HEK293 (cell line): ENCODE measurements around the gene GMPPA.

Experiments
- CTCF ChIA-PET: fragments of 350-600 bp; formaldehyde crosslinking; extraction: SDS; loops from one replicate; lab custom pipeline; 2021; ENCODE audit warnings: antibody characterized with exemption; lab: Yijun Ruan, JAX
- POLR2A ChIA-PET: fragments of 300-600 bp; formaldehyde crosslinking; extraction: SDS; loops from one replicate; lab custom pipeline; 2020; ENCODE audit warnings: antibody characterized with exemption, inconsistent platforms; lab: Yijun Ruan, JAX
- H3K27ac ChIP-seq: fragments of 200-500 bp; sonication (Bioruptor generic); 2 replicates; pipeline ENCODE4 v1.5.1; 2014; ENCODE audit warnings: low read depth, low read length, control low read depth, inconsistent platforms; ENCODE audit errors: extremely low read depth
- H3K36me3 ChIP-seq, 2 experiments: fragments of 200-500 bp in 1 of 2; sonication (Bioruptor generic) in 1 of 2; 1 replicate in 1 of 2; 2 replicates in 1 of 2; pipeline ENCODE4 v1.5.1; 2014 to 2017; ENCODE audit warnings: inconsistent platforms in 2 of 2, low read length in 2 of 2; ENCODE audit not compliant: control insufficient read depth in 2 of 2, insufficient read depth in 1 of 2
- H3K4me1 ChIP-seq: fragments of 200-500 bp; sonication (Bioruptor generic); 2 replicates; pipeline ENCODE4 v1.5.1; 2014; ENCODE audit warnings: mild to moderate bottlenecking, low read length, inconsistent platforms; ENCODE audit not compliant: control insufficient read depth, insufficient read depth
- H3K4me3 ChIP-seq: 2 replicates; pipeline ENCODE4 v1.5.1; 2011; ENCODE audit warnings: low read depth, mild to moderate bottlenecking, control low read depth, low read length, moderate library complexity
- H3K9me3 ChIP-seq: fragments of 200-500 bp; sonication (Bioruptor generic); 2 replicates; pipeline ENCODE4 v1.5.1; 2014; ENCODE audit warnings: low read depth, low read length, inconsistent platforms; ENCODE audit not compliant: control insufficient read depth, insufficient read depth
- BCL11B ChIP-seq: fragments of 450-650 bp; formaldehyde crosslinking; IDR thresholded peaks from 2 replicates; pipeline ENCODE4 v1.5.1; 2016; ENCODE audit warnings: low read depth, missing biosample characterization, missing genetic modification characterization
- ELK4 ChIP-seq: IDR thresholded peaks from 2 replicates; pipeline ENCODE4 v1.6.1; 2011; ENCODE audit warnings: mild to moderate bottlenecking, low read depth, low read length, borderline replicate concordance
- FEZF1 ChIP-seq: fragments of 450-650 bp; formaldehyde crosslinking; IDR thresholded peaks from 2 replicates; pipeline ENCODE4 v1.5.1; 2016; ENCODE audit warnings: missing biosample characterization, missing genetic modification characterization
- GLIS2 ChIP-seq: fragments of 450-650 bp; formaldehyde crosslinking; IDR thresholded peaks from 2 replicates; pipeline ENCODE4 v1.5.1; 2016; ENCODE audit warnings: missing biosample characterization, missing genetic modification characterization
- KLF17 ChIP-seq: fragments of 450-650 bp; formaldehyde crosslinking; IDR thresholded peaks from 2 replicates; pipeline ENCODE4 v1.5.1; 2016; ENCODE audit warnings: missing biosample characterization, missing genetic modification characterization
- OSR2 ChIP-seq: fragments of 450-650 bp; formaldehyde crosslinking; IDR thresholded peaks from 2 replicates; pipeline ENCODE4 v1.5.1; 2016; ENCODE audit warnings: missing biosample characterization, missing genetic modification characterization
- PATZ1 ChIP-seq: fragments of 450-650 bp; formaldehyde crosslinking; IDR thresholded peaks from 2 replicates; pipeline ENCODE4 v1.5.1; 2016; ENCODE audit warnings: missing biosample characterization, missing genetic modification characterization
- REPIN1 ChIP-seq: fragments of 450-650 bp; formaldehyde crosslinking; IDR thresholded peaks from 2 replicates; pipeline ENCODE4 v1.5.1; 2017; ENCODE audit warnings: missing biosample characterization, missing genetic modification characterization, low read depth
- SP7 ChIP-seq: fragments of 450-650 bp; formaldehyde crosslinking; IDR thresholded peaks from 2 replicates; pipeline ENCODE4 v1.5.1; 2016; ENCODE audit warnings: missing biosample characterization, missing genetic modification characterization
- ZBTB6 ChIP-seq: fragments of 450-650 bp; formaldehyde crosslinking; IDR thresholded peaks from 2 replicates; pipeline ENCODE4 v1.5.1; 2017; ENCODE audit warnings: missing biosample characterization, missing genetic modification characterization
- ZFHX2 ChIP-seq: fragments of 450-650 bp; formaldehyde crosslinking; conservative IDR thresholded peaks from 2 replicates; pipeline ENCODE4 v1.5.1; 2016; ENCODE audit warnings: missing biosample characterization, missing genetic modification characterization
- ZIC2 ChIP-seq: fragments of 450-650 bp; formaldehyde crosslinking; IDR thresholded peaks from 2 replicates; pipeline ENCODE4 v1.5.1; 2016; ENCODE audit warnings: missing biosample characterization, missing genetic modification characterization
- ZNF354C ChIP-seq: fragments of 450-650 bp; formaldehyde crosslinking; IDR thresholded peaks from 2 replicates; pipeline ENCODE4 v1.5.1; 2016; ENCODE audit warnings: missing biosample characterization, missing genetic modification characterization, low read depth, borderline replicate concordance
- ZNF398 ChIP-seq: fragments of 450-650 bp; formaldehyde crosslinking; IDR thresholded peaks from 2 replicates; pipeline ENCODE4 v1.5.1; 2017; ENCODE audit warnings: missing biosample characterization, missing genetic modification characterization
- ZNF544 ChIP-seq: fragments of 450-650 bp; formaldehyde crosslinking; IDR thresholded peaks from 2 replicates; pipeline ENCODE4 v1.5.0; 2017; ENCODE audit warnings: missing biosample characterization, missing genetic modification characterization
- ZNF548 ChIP-seq: fragments of 450-650 bp; formaldehyde crosslinking; IDR thresholded peaks from 2 replicates; pipeline ENCODE4 v1.5.1; 2016; ENCODE audit warnings: missing biosample characterization, missing genetic modification characterization
- ZNF571 ChIP-seq: fragments of 450-650 bp; formaldehyde crosslinking; IDR thresholded peaks from 2 replicates; pipeline ENCODE4 v1.5.0; 2017; ENCODE audit warnings: missing biosample characterization, missing genetic modification characterization
- ZNF596 ChIP-seq: fragments of 450-650 bp; IDR thresholded peaks from 2 replicates; pipeline ENCODE4 v1.5.0; 2018; ENCODE audit warnings: missing biosample characterization, mild to moderate bottlenecking, missing genetic modification characterization, moderate library complexity
- ZNF600 ChIP-seq: fragments of 450-650 bp; formaldehyde crosslinking; IDR thresholded peaks from 2 replicates; pipeline ENCODE4 v1.5.1; 2016; ENCODE audit warnings: missing biosample characterization, missing genetic modification characterization
- ZNF692 ChIP-seq: fragments of 450-650 bp; formaldehyde crosslinking; IDR thresholded peaks from 2 replicates; pipeline ENCODE4 v1.5.1; 2016; ENCODE audit warnings: missing biosample characterization, missing genetic modification characterization
- ZNF768 ChIP-seq: fragments of 450-650 bp; formaldehyde crosslinking; IDR thresholded peaks from 2 replicates; pipeline ENCODE4 v1.5.1; 2018; ENCODE audit warnings: missing biosample characterization, mild to moderate bottlenecking, missing genetic modification characterization

The GMPPA gene

GRCh38 chr2:219452361-219453317, 46.1 kb upstream of the GMPPA start:
- Histone ChIP-seq H3K27ac (no peak overlapping the region), H3K9me3 (no peaks in the 10 kb centered on the region), H3K4me3 (no peak overlapping the region), H3K4me1 (no peaks in the 10 kb centered on the region; the same call in 1 of the 2 replicates), H3K36me3 (peaks cover 0 to 33% of the 10 kb centered on the region in 2 experiments; a peak in 1 of 3 replicates)
- ChIA-PET CTCF (interaction anchor here (0.9 to 2.5 kb wide), 7 partner anchors 12 to 190 kb away, joined by 3 to 11 read pairs (median 4); no protein-coding TSS in a partner anchor), POLR2A (interaction anchor here (0.6 kb wide), 1 partner anchor 10 kb away, joined by 3 read pairs; no protein-coding TSS in a partner anchor)
- TF ChIP-seq BCL11B (tag by site-specific recombination) (no peak), ZNF548 (no peak), ZNF571 (tag by site-specific recombination) (no peak), ZBTB6 (tag by site-specific recombination) (no peak), ZNF354C (tag by site-specific recombination) (no peak), OSR2 (tag by site-specific recombination) (0 out of 2 replicates have a peak, but pooled peaks have one; percentile 21), ZNF600 (peak; percentile 87), SP7 (tag by site-specific recombination) (0 out of 2 replicates have a peak, but pooled peaks have one; percentile 38), ZNF692 (peak; percentile 53), ZNF768 (tag by site-specific recombination) (no peak), ZFHX2 (tag by site-specific recombination) (peak; percentile 16; the same call in 1 of the 2 replicates), ZNF398 (tag by site-specific recombination) (peak; percentile 58), ZNF544 (tag by site-specific recombination) (no peak), KLF17 (tag by site-specific recombination) (peak; percentile 37; the same call in 1 of the 2 replicates), ELK4 (no peak), PATZ1 (peak; percentile 37), FEZF1 (tag by site-specific recombination) (no peak), ZNF596 (tag by site-specific recombination) (no peak), GLIS2 (tag by site-specific recombination) (no peak), ZIC2 (0 out of 2 replicates have a peak, but pooled peaks have one; percentile 6), REPIN1 (tag by site-specific recombination) (no peak)
